GM18909 (cell line): ENCODE results near the gene CDK11B.
"Not testable (repeated sequence)": the region's sequence is repeated elsewhere in the genome, so short reads cannot be mapped to it uniquely, and the experiment has no call there.

Source experiments
- ATAC-seq: cut with Tn5 transposase; IDR thresholded peaks from one replicate; pipeline ENCODE4 v1.9.1; 2021; ENCODE audit warnings: mild to moderate bottlenecking; ENCODE audit not compliant: unreplicated experiment, poor library complexity

Gene CDK11B

DNA sequence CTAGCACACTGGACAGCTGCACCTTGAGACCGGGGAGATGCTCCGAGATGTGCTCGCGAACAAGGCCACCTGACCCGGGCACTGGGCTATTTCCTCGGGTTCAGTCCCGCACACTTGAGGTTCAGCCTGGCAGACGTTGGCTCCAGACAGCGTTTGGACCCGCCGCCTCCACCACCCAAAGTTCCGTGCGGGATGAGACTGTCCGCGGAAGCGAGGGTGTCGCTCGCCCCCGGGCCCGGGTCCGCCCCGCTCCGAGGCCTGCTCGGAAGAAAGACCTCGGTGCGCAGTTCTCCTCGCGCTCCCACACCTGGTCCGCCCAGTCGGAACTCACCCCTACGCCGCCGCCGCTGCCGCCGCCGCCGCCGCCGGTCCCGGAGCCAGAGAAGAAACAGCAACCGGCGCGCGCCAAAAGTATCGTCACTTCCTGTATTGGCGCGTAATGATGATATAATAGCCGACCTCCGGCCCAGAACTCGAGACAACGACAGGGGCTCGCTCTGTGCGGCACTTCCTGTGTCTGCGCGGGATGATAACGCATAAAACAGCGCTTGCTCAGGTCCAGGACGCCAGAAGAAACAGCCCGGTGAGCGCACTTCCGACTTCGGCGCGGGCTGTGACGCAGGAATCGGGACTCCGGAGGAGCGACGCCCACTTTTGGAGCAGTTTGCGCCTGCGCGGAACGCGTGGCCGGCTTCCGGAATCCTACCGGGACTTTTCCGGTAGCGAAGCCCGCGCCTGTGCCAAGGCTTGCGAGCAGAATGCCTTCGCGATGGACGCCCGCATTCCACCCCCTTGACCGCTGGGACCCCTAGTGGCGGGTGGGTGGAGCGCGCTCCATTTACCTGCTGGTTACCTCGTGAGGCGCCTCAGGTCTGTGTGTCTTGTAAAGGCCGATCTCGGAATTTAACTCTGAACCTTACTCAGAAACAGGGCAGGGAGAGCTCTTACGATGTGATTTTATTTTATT, at the start of gene CDK11B:
CDK11B (minus strand) TSS at position 422 of the 967 bp plus-strand sequence. CDS start 1,519 bp downstream, outside the sequence.
- ATAC-seq: peak; percentile 88

- ATAC-seq: not testable (repeated sequence)
These were observed 49.1 kb upstream of the CDK11B start for GRCh38 chr1:1707897-1708296.

GRCh38 chr1:1707241-1707640, 48.4 kb upstream of the CDK11B start:
- ATAC-seq: not testable (repeated sequence)

GRCh38 chr1:1705623-1706022, 46.8 kb upstream of the CDK11B start:
- ATAC-seq: not testable (repeated sequence)

DNA sequence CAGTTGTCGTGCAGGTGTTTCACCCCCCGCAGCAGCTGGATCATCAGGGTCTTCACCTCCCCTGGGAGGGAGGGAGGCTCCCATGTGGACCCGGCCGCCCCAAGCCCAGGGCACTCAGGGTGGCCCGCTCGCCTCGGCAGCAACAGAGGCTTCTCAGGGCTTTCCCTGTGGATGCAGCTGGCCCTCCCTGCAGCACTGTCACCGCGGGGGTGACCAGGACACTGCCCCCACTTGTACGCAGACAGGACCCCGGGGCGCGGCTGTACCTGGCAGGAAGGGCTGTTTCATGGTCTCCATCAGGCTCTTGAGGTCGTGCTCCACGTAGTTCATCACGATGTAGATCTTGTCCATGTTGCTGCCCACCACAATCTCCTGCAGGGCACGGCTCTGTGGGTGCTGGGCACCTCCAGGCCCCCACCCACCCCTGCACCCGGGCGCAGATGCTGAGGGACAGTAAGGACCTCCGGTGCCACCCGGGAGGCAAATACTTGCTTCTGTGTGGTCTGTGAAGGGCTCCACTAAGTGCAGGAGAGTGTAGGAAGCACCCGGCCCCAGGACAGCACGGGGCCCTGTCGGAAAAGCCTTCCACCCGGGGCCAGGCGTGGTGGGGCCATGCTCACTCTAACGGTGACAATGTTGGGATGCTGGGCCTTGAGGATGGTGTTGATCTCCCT, 45.6 kb upstream of the CDK11B start:
- ATAC-seq: not testable (repeated sequence)

- ATAC-seq: no peak
These were observed 45.0 kb upstream of the CDK11B start for GRCh38 chr1:1703796-1704195.

DNA sequence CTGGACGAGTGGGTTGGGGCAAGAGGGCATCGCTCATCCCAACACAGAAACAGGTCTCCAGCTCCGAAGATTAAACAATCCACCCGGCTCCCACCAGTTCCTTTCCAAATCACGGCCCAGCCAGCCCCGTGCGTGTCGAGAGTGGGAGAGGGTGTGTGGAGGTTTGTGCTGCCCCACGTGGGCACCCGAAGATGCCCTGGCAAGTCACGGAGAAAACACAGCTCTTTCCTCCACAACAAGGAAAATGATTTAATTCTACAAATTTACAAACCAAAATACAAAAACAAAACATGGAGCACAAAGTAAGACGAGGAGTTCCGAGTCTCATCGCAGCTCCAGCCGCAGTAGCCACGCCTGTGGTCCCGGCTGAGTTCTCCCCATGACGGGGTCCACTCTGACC, 43.7 kb upstream of the CDK11B start:
- ATAC-seq: not testable (repeated sequence)

GRCh38 chr1:1700557-1700956, 41.8 kb upstream of the CDK11B start:
- not testable (repeated sequence) for ATAC-seq

- not testable (repeated sequence) for ATAC-seq
These were observed 41.3 kb upstream of the CDK11B start for GRCh38 chr1:1700067-1700466.

DNA sequence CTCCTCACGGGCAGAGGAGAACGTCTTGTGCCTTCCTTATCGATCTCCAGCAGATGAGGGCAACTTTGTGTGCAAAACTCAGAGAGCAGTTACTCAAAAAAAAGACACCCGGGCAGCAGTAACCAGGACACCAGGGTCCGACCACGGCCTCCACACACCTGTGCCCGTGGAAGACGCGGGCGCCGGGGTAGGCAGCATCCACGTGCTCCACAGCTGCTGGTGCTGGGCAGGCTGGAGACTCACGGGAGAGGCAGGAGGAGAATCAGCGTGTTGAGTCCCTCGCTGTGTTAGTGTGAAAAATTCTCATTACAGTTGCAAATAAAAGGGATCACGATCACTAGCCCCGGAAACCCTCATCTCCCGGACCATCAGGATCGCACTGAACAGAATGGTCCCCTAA, 40.3 kb upstream of the CDK11B start:
- not testable (repeated sequence) for ATAC-seq

- ATAC-seq: not testable (repeated sequence)
These were observed 38.8 kb upstream of the CDK11B start for GRCh38 chr1:1697358-1698183.

DNA sequence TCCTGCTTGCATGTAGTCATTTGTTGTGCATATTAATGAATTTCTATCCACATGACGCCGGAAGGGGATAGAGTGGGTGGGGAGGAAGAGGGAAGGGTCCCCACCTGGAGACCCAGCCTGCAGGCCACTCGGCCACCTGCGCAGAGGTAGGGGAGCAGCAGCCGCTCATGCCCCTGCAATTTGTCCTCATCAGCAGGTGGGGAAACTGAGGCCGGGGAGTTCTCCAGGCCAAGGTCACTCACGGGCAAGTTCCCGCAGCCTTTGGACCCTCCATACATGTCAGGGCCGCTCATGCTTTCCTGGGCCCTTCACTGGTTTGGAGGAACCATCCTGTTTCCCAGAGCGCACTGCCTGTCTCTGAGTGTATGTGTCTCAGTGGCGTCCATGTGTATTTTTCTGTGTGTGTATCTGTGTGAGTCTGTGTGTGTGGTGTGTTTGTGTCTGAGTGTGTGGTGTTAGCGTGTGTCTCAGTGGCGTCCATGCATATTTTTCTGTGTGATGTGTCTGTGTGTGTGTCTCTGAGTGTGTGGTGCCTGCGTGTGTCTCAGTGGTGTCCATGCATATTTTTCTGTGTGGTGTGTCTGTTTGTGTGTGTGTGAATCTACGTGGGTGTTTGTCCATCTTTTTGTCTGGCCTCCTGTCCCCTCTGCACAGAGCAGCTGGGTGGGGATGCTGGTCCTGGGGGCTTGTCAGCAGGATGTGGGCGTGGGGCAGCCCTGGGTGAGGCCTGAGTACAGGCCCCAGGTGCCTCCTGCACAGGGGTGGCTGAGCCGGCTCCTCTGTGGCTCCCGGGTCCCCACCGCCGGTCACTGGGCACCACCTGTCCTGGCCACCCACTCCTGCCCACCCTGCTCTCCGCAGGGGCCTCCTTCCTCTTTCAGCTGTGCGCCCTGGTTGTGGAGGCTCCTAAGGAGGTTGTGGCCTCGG, 37.9 kb upstream of the CDK11B start:
- ATAC-seq: not testable (repeated sequence)

- ATAC-seq: peak; percentile 76
These were observed 34.2 kb upstream of the CDK11B start, which contains the start of gene SLC35E2B for GRCh38 chr1:1692714-1693647. TSS of gene SLC35E2B (minus strand) at chr1:1692795. CDS start at chr1:1676699, 16,096 bp downstream.

DNA sequence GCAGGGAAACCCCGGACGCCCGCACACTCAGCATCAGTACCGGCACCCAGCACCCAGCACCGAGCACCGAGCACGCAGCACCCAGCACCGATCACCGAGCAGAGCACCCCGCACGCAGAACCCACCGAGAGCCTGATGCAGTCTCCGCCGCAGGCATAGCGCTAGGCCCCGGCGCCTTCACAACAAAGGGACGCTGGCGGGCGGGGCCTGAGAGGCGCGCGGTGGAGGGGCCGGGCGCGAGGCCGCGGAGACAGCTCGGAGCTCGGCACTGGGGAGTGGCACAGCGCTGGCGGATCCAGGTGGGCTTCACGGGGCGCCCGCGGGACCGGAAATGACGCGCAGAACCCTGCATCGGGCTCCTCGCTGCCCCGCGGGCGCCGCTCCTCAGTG, 33.5 kb upstream of the CDK11B start:
- peak; percentile 39 for ATAC-seq

GRCh38 chr1:1691443-1691842, 32.6 kb upstream of the CDK11B start:
- ATAC-seq: not testable (repeated sequence)

DNA sequence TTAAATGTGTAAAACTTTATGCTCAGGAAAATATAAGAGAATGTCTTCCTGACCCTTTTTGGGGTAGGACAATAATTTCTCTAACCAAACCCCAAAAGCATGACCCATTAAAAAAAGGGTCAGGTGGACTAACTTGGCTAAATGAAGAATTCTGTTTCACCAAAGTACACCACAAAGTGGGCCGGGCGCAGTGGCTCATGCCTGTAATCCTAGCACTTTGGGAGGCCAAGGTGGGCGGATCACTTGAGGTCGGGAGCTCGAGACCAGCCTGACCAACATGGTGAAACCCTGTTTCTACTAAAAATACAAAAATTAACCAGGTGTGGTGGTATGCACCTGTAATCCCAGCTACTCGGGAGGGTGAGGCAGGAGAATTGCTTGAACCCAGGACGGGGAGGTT, 30.7 kb upstream of the CDK11B start:
- not testable (repeated sequence) for ATAC-seq

GRCh38 chr1:1687846-1688245, 29.0 kb upstream of the CDK11B start:
- no peak for ATAC-seq

- no peak for ATAC-seq
These were observed 25.4 kb upstream of the CDK11B start for GRCh38 chr1:1684031-1684681.
